ENCODE results near the gene KCNA3.

KCNA3 gene

DNA sequence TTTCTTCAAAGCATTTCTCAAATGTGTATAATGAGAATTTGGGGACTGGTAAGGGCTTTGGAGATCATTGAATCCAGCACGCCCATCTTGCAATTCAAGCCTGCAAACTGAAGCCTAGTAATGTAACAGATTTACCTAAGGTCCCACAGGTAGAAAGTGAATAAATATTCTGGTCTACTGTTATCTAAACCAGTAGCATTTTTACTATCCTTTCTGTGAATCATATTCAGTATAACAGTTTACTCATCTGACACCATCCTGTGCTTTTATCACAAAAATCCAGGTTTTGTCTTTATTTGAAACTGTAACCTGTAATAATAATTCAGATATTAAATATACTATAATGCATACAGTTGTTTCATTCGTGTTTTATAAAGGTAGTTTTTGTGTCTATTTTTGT is 17.4 kb downstream of the KCNA3 start:
- no peaks in the 10 kb centered on the region for H3K27me3 ChIP-seq (replicated peaks; ENCODE audit: control insufficient read depth, insufficient read depth, low read length)
- H3K4me3 ChIP-seq (replicated peaks; ENCODE audit: low read depth, low read length): no peak overlapping the region
- no peaks in the 10 kb centered on the region for H3K36me3 ChIP-seq (ENCODE audit: control insufficient read depth, insufficient read depth, low read length)
- TF ChIP-seq, protein P1, sequence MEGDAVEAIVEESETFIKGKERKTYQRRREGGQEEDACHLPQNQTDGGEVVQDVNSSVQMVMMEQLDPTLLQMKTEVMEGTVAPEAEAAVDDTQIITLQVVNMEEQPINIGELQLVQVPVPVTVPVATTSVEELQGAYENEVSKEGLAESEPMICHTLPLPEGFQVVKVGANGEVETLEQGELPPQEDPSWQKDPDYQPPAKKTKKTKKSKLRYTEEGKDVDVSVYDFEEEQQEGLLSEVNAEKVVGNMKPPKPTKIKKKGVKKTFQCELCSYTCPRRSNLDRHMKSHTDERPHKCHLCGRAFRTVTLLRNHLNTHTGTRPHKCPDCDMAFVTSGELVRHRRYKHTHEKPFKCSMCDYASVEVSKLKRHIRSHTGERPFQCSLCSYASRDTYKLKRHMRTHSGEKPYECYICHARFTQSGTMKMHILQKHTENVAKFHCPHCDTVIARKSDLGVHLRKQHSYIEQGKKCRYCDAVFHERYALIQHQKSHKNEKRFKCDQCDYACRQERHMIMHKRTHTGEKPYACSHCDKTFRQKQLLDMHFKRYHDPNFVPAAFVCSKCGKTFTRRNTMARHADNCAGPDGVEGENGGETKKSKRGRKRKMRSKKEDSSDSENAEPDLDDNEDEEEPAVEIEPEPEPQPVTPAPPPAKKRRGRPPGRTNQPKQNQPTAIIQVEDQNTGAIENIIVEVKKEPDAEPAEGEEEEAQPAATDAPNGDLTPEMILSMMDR (IDR thresholded peaks at IDR 0.05; ENCODE audit: insufficient read depth, low read length, poor library complexity, severe bottlenecking): no peak
- DNase-seq (ENCODE audit: extremely low read depth, insufficient read length): no peak

DNA sequence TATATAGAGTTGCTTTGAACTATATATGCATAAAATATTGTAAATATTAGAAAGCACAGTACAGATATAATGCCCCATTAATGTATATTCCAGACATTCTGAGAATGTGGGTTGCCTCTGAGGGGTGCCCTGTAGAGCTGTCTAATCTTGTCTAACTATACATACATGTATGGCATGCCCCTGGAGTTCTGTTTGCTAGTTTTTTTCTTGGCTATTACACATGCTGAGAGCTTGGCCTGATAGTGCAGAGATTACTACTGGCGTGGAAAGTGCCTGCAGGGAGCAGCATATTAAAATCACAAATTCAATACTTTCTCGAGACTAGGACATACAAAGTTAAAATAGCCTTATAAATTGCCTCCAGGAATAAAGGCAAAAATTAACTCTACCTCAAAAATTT is 24.1 kb downstream of the KCNA3 start:
- Histone ChIP-seq H3K36me3 (ENCODE audit: control insufficient read depth, insufficient read depth, low read length) (no peaks in the 10 kb centered on the region), H3K27me3 (replicated peaks; ENCODE audit: control insufficient read depth, insufficient read depth, low read length) (no peaks in the 10 kb centered on the region), H3K4me3 (replicated peaks; ENCODE audit: low read depth, low read length) (no peak overlapping the region)
- TF ChIP-seq, protein P1 (IDR thresholded peaks at IDR 0.05; ENCODE audit: insufficient read depth, low read length, poor library complexity, severe bottlenecking): no peak
- DNase-seq (ENCODE audit: extremely low read depth, insufficient read length): no peak

DNA sequence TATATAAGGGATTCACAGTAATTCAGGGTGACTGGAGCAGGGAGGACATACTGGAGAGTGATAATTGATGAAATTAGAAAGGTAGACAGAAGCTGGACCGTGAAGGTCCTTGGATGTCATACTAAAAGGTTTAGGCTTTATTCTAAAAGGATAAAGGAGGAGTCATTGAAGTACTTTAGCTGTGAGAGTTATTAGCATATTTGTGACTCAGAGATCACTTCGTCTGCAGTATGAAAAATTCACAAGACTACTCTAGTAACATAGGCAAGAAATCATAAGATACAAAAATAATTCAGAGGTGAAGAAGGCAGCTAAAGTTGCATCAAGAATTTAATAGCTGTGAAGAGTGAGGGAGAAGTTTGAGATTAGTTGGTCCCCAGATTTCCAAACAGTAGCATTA is 26.3 kb downstream of the KCNA3 start:
- Histone ChIP-seq H3K36me3 (ENCODE audit: control insufficient read depth, insufficient read depth, low read length) (no peaks in the 10 kb centered on the region), H3K27me3 (replicated peaks; ENCODE audit: control insufficient read depth, insufficient read depth, low read length) (no peaks in the 10 kb centered on the region), H3K4me3 (replicated peaks; ENCODE audit: low read depth, low read length) (no peak overlapping the region)
- no peak for DNase-seq (ENCODE audit: extremely low read depth, insufficient read length)
- TF ChIP-seq, protein P1 (IDR thresholded peaks at IDR 0.05; ENCODE audit: insufficient read depth, low read length, poor library complexity, severe bottlenecking): no peak

DNA sequence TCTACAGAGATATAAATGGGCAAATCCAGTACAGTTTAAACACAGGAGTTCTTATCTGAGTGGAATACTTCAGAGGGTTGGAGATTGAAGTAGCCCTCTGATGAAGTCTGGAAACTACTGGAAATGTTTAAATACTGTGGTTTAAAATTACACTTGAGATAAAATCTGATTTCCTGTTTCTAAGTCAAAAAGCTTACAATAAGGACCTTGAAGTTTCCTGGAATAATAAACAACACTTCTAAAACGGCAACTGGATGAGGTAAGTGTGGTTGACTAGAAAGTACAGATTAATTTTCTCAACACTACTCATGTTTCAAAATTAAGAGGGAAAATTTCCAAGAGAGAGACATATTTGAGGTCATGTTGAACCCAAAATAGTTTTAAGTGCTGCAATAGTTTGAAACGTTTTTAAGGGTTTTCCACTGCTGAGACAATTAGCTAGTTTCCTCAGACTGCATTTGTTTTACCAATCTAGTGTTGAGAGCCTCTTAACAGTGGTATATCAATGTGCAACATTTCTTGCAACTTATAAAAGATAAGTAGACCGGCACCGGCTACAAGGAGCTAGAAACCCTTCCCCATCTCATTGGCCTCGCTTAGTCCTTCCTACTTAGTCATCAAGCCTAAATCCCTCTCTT is 27.4 kb downstream of the KCNA3 start:
- Histone ChIP-seq H3K27me3 (replicated peaks; ENCODE audit: control insufficient read depth, insufficient read depth, low read length) (no peaks in the 10 kb centered on the region), H3K4me3 (replicated peaks; ENCODE audit: low read depth, low read length) (no peak overlapping the region), H3K36me3 (ENCODE audit: control insufficient read depth, insufficient read depth, low read length) (no peaks in the 10 kb centered on the region)
- DNase-seq (ENCODE audit: extremely low read depth, insufficient read length): no peak
- TF ChIP-seq, protein P1 (IDR thresholded peaks at IDR 0.05; ENCODE audit: insufficient read depth, low read length, poor library complexity, severe bottlenecking): no peak

DNA sequence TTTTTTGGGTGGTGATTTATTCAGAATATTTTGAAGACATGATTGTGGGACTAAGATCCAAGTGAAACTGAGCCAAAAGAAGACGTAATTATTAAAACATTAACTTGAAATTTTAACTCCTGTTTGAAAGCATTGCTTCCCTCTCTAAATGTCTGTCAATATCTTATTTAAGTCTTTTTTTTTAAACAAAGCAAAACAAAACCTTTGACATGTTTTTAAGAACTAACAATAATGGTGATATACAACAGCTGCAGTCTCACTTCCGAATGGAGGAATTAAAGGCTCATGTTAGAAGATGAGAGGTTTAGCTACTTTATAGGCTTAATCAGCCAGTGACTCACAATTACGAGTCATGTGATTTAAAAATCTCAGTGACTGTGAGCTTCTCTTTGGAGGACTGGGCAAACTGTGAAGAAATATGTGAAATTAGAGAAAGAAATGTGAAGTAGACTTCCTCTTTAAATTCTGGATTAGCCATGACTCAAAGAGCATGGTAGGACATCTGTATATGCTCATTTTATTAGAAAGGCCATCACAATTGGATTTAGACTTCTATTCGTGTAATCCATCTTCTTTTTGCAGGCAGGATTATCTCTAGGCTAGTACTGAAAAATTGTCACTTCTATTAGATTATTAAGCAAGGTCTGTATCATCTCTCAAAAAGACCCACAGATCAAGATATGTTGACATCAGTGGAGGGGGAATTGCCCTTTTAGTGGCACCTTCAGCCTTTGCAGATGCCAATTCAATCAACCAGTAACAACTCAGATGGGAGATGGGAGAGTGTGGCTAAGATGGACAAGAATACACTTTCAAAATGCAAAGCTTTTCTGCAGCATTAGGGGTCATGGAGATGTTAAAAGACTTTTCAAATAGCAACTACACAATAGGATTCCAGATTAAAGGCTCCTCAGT is 28.7 kb downstream of the KCNA3 start:
- DNase-seq (ENCODE audit: extremely low read depth, insufficient read length): no peak
- no peak overlapping the region for H3K4me3 ChIP-seq (replicated peaks; ENCODE audit: low read depth, low read length)
- H3K36me3 ChIP-seq (ENCODE audit: control insufficient read depth, insufficient read depth, low read length): no peaks in the 10 kb centered on the region
- TF ChIP-seq, protein P1 (IDR thresholded peaks at IDR 0.05; ENCODE audit: insufficient read depth, low read length, poor library complexity, severe bottlenecking): no peak
- H3K27me3 ChIP-seq (replicated peaks; ENCODE audit: control insufficient read depth, insufficient read depth, low read length): no peaks in the 10 kb centered on the region
